ENCODE measurements around the gene ECHS1.
A peak's percentile ranks its signal among the peaks of the same experiment; 100 is the strongest.
"Not testable (repeated sequence)": the region's sequence is repeated elsewhere in the genome, so short reads cannot be mapped to it uniquely, and the experiment has no call there.

ECHS1 gene

GRCh38 chr10:133379152-133379800 is 6.1 kb upstream of the ECHS1 start, which contains the start of gene PAOX:
Gene PAOX, plus strand, starts transcription at chr10:133379262. Its CDS starts 55 bp downstream, at chr10:133379317.
- no peak for TF ChIP-seq CTCF (IDR thresholded peaks at IDR 0.05; ENCODE audit: borderline replicate concordance, control extremely low read depth, extremely low read depth, insufficient read depth, missing control alignments)
- DNase-seq (ENCODE audit: low spot score), result peak; percentile 88
- in situ Hi-C loops (cut with MboI; ENCODE audit: low sequenced_read_pairs, unreplicated experiment), result no loop called here

- no peak for TF ChIP-seq CTCF (IDR thresholded peaks at IDR 0.05; ENCODE audit: borderline replicate concordance, control extremely low read depth, extremely low read depth, insufficient read depth, missing control alignments)
- peak; percentile 77 for DNase-seq (ENCODE audit: low spot score)
- in situ Hi-C loops (cut with MboI; ENCODE audit: low sequenced_read_pairs, unreplicated experiment), result no loop called here
Measured at GRCh38 chr10:133378251-133379096, 5.3 kb upstream of the ECHS1 start.

GRCh38 chr10:133377818-133378250 is 4.7 kb upstream of the ECHS1 start:
- no peak for DNase-seq (ENCODE audit: low spot score)
- in situ Hi-C loops (cut with MboI; ENCODE audit: low sequenced_read_pairs, unreplicated experiment), result no loop called here
- TF ChIP-seq CTCF (IDR thresholded peaks at IDR 0.05; ENCODE audit: borderline replicate concordance, control extremely low read depth, extremely low read depth, insufficient read depth, missing control alignments), result no peak

DNA sequence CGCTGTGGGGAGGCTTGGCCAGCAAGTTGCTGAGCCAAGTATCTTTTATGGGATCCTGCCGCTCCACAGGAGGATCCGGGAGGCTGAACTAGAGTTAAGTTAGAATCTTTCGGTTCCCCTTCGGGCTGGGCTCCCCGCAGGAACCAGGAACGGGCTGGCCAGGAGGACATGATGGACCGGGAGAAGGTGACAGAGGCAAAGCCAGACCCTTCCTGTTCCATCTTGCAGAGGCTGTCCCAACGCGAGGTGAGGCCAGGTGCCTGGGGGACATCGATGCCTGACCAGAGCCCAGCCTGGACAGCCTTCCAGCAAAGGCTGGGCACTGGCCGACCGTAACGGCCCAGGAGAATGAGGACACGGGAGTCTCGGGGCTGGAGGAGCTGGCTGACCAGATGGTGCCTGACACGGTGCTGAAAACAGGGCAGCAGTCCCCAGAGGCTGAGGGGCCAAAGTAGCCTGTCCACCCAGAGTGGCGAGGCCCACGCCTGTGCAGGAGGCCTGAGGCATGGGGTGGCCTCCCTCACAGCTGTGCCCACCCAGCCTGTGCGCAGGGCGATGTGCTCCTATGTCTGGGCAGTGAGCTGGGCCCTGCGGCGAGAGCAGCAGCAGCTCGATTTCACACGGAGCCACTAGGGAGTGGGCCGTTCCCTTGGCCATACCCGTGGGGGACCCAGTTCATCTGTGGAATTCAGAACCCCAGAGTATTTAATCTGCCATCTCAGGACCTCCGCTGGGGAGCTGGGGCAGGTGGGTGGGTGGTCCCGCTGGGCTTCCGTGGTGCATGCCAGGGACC is 4.1 kb upstream of the ECHS1 start:
- in situ Hi-C loops (cut with MboI; ENCODE audit: low sequenced_read_pairs, unreplicated experiment), result no loop called here
- TF ChIP-seq CTCF (IDR thresholded peaks at IDR 0.05; ENCODE audit: borderline replicate concordance, control extremely low read depth, extremely low read depth, insufficient read depth, missing control alignments), result no peak
- no peak for DNase-seq (ENCODE audit: low spot score)

DNA sequence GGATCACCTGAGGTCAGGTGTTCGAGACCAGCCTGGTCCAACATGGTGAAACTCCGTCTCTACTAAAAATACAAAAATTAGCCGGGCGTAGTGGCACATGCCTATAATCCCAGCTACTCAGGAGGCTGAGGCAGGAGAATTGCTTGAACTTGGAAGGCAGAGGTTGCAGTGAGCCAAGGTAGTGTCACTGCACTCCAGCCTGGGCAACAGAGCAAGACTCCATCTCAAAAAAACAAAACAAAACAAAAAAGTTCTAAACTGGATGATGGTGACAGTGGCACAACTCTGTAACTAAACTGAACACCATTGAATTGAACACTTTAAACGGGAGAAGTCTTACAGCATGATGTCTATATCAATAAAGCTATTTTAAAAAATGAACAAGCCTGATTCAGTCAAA is 3.0 kb upstream of the ECHS1 start:
- in situ Hi-C loops (cut with MboI; ENCODE audit: low sequenced_read_pairs, unreplicated experiment); DNase-seq (ENCODE audit: low spot score): not testable (repeated sequence)

DNA sequence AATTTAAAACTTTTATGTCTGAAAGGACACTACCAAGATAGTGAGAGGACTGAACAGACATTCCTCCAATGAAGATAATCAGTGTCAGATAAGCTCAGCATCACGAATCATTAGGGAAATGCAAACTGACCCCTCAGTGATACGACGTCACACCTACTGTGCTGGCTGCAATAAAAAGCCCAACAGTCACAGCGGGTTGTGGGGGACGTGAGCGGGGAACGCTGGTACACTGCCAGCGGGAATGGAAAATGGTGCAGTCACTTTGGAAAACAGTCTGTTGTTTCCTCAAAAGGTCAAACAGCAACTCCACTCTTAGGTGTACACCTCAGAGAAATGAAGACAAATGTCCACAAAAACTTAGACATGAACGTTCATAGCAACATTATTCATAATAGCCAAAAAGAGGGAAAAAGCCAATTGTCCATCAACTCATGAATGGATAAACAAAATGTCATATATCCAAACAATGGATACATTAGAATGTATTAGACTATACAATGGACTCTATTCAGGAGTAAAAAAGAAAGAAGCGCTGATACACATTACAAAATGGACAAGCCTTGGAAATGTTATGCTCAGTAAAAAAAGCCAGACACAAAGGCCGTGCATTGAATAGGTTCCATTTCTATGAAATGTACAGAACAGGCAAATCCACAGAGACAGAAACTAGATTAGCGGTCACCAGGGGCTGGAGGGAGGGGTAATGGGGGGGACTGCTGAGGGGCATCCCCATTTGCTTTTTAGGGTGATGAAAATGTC is 2.4 kb upstream of the ECHS1 start:
- in situ Hi-C loops (cut with MboI; ENCODE audit: low sequenced_read_pairs, unreplicated experiment), result no loop called here
- no peak for DNase-seq (ENCODE audit: low spot score)

More for the DNA sequence above, 2.4 kb upstream of the ECHS1 start:
- no peak for TF ChIP-seq CTCF (IDR thresholded peaks at IDR 0.05; ENCODE audit: borderline replicate concordance, control extremely low read depth, extremely low read depth, insufficient read depth, missing control alignments)

All from GM13976 (cell line).